ENCODE measurements around the gene GPR34.

DNA sequence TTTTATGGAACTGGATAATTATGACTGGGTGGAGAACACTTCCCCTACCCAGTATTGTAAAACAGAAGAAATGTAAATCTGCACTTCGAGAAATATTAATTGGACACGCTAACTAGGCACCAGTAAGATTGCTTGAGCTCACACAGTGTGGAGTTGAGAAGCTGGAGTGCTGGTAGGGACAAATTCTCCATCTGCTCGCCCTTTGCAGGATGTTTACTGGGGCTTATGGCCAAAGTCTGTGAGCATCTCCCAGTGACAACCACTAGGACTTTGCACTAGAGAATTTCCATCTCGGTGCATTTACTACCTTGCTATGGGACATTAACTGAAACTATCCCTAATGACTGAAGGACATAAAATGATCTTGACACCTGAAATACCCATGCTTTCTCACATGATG is 33.7 kb upstream of the GPR34 start:
- TF ChIP-seq, protein P1, sequence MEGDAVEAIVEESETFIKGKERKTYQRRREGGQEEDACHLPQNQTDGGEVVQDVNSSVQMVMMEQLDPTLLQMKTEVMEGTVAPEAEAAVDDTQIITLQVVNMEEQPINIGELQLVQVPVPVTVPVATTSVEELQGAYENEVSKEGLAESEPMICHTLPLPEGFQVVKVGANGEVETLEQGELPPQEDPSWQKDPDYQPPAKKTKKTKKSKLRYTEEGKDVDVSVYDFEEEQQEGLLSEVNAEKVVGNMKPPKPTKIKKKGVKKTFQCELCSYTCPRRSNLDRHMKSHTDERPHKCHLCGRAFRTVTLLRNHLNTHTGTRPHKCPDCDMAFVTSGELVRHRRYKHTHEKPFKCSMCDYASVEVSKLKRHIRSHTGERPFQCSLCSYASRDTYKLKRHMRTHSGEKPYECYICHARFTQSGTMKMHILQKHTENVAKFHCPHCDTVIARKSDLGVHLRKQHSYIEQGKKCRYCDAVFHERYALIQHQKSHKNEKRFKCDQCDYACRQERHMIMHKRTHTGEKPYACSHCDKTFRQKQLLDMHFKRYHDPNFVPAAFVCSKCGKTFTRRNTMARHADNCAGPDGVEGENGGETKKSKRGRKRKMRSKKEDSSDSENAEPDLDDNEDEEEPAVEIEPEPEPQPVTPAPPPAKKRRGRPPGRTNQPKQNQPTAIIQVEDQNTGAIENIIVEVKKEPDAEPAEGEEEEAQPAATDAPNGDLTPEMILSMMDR (IDR thresholded peaks at IDR 0.05), result no peak
- no peak for TF ChIP-seq POLR2A (IDR thresholded peaks at IDR 0.05)

Measured in right lobe of liver (tissue), 4 donors.